K562 (cell line): ENCODE measurements around the gene CELSR2. TPM values are rescaled to one million over a fixed set of nuclear protein-coding genes. Genes with fewer than 3 reads are reported as not detected.

Source experiments
- ATAC-seq: fragments of 200-7000 bp; cut with Tn5 transposase; 3 replicates; pipeline ENCODE4 v1.9.1; 2020; ENCODE audit warnings: moderate library complexity
- BruUV-seq: library from RNA; stranded (reverse); fragments of 400-500 nt; replicated peaks from 2 replicates; lab custom pipeline; 2021; lab: Mats Ljungman, UMichigan
- CTCF ChIA-PET: fragments of 300-600 bp; formaldehyde crosslinking; extraction: SDS; loops from one replicate; lab custom pipeline; 2021; ENCODE audit warnings: low intra/inter-chr PET ratio; lab: Yijun Ruan, JAX
- POLR2A ChIA-PET: fragments of 300-600, 350-650 bp; sonication (Branson Sonifier 250); formaldehyde crosslinking; extraction: SDS; loops from one replicate; lab custom pipeline; 2021; ENCODE audit warnings: antibody characterized with exemption, inconsistent platforms; lab: Yijun Ruan, JAX
- DNase-seq, 4 experiments: peaks; one replicate each; pipeline versions ENCODE4 v3.0.0 to v3.0.0-alpha.2; 2011 to 2018; ENCODE audit warnings: low spot score in 3 of 4, mixed read lengths in 3 of 4; ENCODE audit errors: extremely low read depth in 1 of 4
- FAIRE-seq: peaks from 2 replicates; lab custom pipeline; 2011; peaks lifted over from hg19 to GRCh38; lab: Jason Lieb, UNC
- H2AFZ ChIP-seq: 2 replicates; pipeline ENCODE4 v1.6.0; 2011; ENCODE audit warnings: low read depth, low read length, control low read depth, inconsistent platforms
- H3K27ac ChIP-seq: fragments of 200-600 bp; 3 replicates; pipeline ENCODE4 v1.8.0; 2011; ENCODE audit warnings: low read depth, mild to moderate bottlenecking, control low read depth, inconsistent platforms, low read length, moderate library complexity, mixed read lengths; ENCODE audit errors: extremely low read depth
- H3K27me3 ChIP-seq, 2 experiments: fragments of 300-600 bp in 1 of 2; 2 replicates in 1 of 2; 3 replicates in 1 of 2; pipeline versions ENCODE4 v1.6.0 to v1.8.0; 2011; ENCODE audit warnings: inconsistent platforms in 2 of 2, low read length in 2 of 2, mild to moderate bottlenecking in 1 of 2, mixed read lengths in 1 of 2, moderate library complexity in 1 of 2; ENCODE audit not compliant: control insufficient read depth in 2 of 2, insufficient read depth in 2 of 2
- H3K36me3 ChIP-seq: fragments of 300-600 bp; 3 replicates; pipeline ENCODE4 v1.8.0; 2011; ENCODE audit warnings: mild to moderate bottlenecking, low read length, inconsistent platforms; ENCODE audit not compliant: control insufficient read depth, insufficient read depth
- H3K4me1 ChIP-seq, 2 experiments: fragments of 200-600 bp in 1 of 2; replicated peaks in 1 of 2; 2 replicates in 1 of 2; 3 replicates in 1 of 2; pipeline versions ENCODE4 v1.5.1 to v1.8.0; 2011; ENCODE audit warnings: inconsistent platforms in 2 of 2, low read length in 2 of 2, mild to moderate bottlenecking in 1 of 2, mixed read lengths in 1 of 2, moderate library complexity in 1 of 2; ENCODE audit not compliant: control insufficient read depth in 2 of 2, insufficient read depth in 2 of 2
- H3K4me2 ChIP-seq: 2 replicates; pipeline ENCODE4 v1.6.1; 2011; ENCODE audit warnings: low read length, control low read depth, inconsistent platforms, mixed read lengths; ENCODE audit not compliant: insufficient read depth
- H3K4me3 ChIP-seq: fragments of 200-600 bp; sonication (generic), shearing (Covaris generic); 2 replicates; pipeline ENCODE4 v1.5.1; 2016; ENCODE audit warnings: control low read depth, inconsistent platforms
- H3K79me2 ChIP-seq: fragments of 200-600 bp; 3 replicates; pipeline ENCODE4 v1.8.0; 2011; ENCODE audit warnings: low read length, inconsistent platforms; ENCODE audit not compliant: control insufficient read depth, insufficient read depth
- H3K9ac ChIP-seq, 2 experiments: 2 replicates each; pipeline versions ENCODE4 v1.6.0 to v1.6.1; 2011; ENCODE audit warnings: low read depth in 2 of 2, low read length in 2 of 2, control low read depth in 1 of 2, inconsistent platforms in 1 of 2, mild to moderate bottlenecking in 1 of 2, mixed read lengths in 1 of 2; ENCODE audit not compliant: insufficient read depth in 1 of 2
- H3K9me1 ChIP-seq: one replicate; pipeline ENCODE4 v1.6.0; 2011; ENCODE audit warnings: inconsistent platforms, mild to moderate bottlenecking, low read length, moderate library complexity; ENCODE audit not compliant: control insufficient read depth, insufficient read depth
- H3K9me3 ChIP-seq: replicated peaks from 2 replicates; pipeline ENCODE4 v1.5.1; 2011; ENCODE audit warnings: low read depth, low read length, inconsistent platforms; ENCODE audit not compliant: control insufficient read depth, insufficient read depth
- H4K20me1 ChIP-seq: replicated peaks from 2 replicates; pipeline ENCODE4 v1.6.1; 2011; ENCODE audit warnings: low read length, inconsistent platforms, mixed read lengths; ENCODE audit not compliant: control insufficient read depth, insufficient read depth
- CREBBP ChIP-seq: IDR thresholded peaks from one replicate; pipeline ENCODE4 v1.6.1; 2012; ENCODE audit warnings: low read depth, mild to moderate bottlenecking, control low read depth, inconsistent platforms, low read length
- FIP1L1 ChIP-seq: fragments of 200-400 bp; formaldehyde crosslinking; IDR thresholded peaks from 2 replicates; pipeline ENCODE4 v1.6.1; 2018; ENCODE audit warnings: mild to moderate bottlenecking, low read depth, low read length; ENCODE audit not compliant: poor library complexity, severe bottlenecking
- GTF2F1 ChIP-seq: IDR thresholded peaks from 2 replicates; pipeline ENCODE4 v1.6.1; 2011; ENCODE audit warnings: low read depth, low read length, improper control_type of control experiment
- HNRNPK ChIP-seq: fragments of 200-400 bp; formaldehyde crosslinking; IDR thresholded peaks from one replicate; pipeline ENCODE4 v1.6.1; 2018; ENCODE audit warnings: mild to moderate bottlenecking, low read depth, low read length; ENCODE audit not compliant: poor library complexity, severe bottlenecking
- NR3C1 ChIP-seq: sonication (generic); formaldehyde crosslinking; IDR thresholded peaks from 2 replicates; pipeline ENCODE4 v1.8.1; 2022; ENCODE audit warnings: missing genetic modification reagents
- ZBTB8A ChIP-seq: fragments of 450-650 bp; IDR thresholded peaks from 2 replicates; pipeline ENCODE4 v1.6.1; 2018; ENCODE audit warnings: mild to moderate bottlenecking, moderate library complexity; ENCODE audit not compliant: partially characterized antibody
- ZNF197 ChIP-seq: fragments of 200-800 bp; sonication (Bioruptor generic); IDR thresholded peaks from 2 replicates; pipeline ENCODE4 v1.6.1; 2016; ENCODE audit warnings: low read depth, missing genetic modification characterization, missing compliant biosample characterization
- ZNF444 ChIP-seq: fragments of 250-450 bp; sonication (Bioruptor Pico); IDR thresholded peaks from 2 replicates; pipeline ENCODE4 v1.4.0; 2020; ENCODE audit warnings: mild to moderate bottlenecking, moderate library complexity
- WGBS: fragments of 100-300 bp; shearing (Covaris generic); methylation state at CpG from one replicate; pipeline ENCODE4 v1.1.6; 2016; ENCODE audit warnings: low coverage, mixed read lengths; ENCODE audit not compliant: insufficient coverage; ENCODE audit errors: missing lambda C conversion rate; 5-methylcytosine and 5-hydroxymethylcytosine counted together
- in situ Hi-C: fragments of 300-500 bp; cut with MboI; formaldehyde crosslinking; loops from 4 replicates; pipeline ENCODE4 v1.15.0; 2018; ENCODE audit warnings: inconsistent platforms, mixed read lengths
- intact Hi-C: fragments of 100-400 bp; cut with micrococcal nuclease; formaldehyde crosslinking; loops from 2 replicates; pipeline ENCODE4 v1.14.2; 2022
- polyA plus RNA-seq, 8 experiments: library from polyadenylated mRNA; depleted of rRNA in 4 of 8; stranded (reverse) in 5 of 8; unstranded in 3 of 8; fragments of >200 nt; fragmentation: Nextera tagmentation in 2 of 8; fragmentation: Illumina TruSeq in 1 of 8; extraction: Ambion mirVana in 2 of 8; extraction: Trizol in 1 of 8; gene quantifications; 2 replicates each; pipeline versions ENCODE4 v1.2.1 to v1.2.3, GENCODE V29; 2011 to 2014; ENCODE audit warnings: inconsistent platforms in 1 of 8, missing spikeins in 1 of 8
- total RNA-seq, 7 experiments: library from RNA; depleted of rRNA in 6 of 7; stranded (reverse); fragments of >200 nt in 6 of 7; fragmentation: Illumina TruSeq in 2 of 7; extraction: Trizol in 2 of 7; gene quantifications; 2 replicates each; pipeline versions ENCODE4 v1.2.1 to v1.2.3, GENCODE V29; 2011 to 2021; ENCODE audit warnings: low replicate concordance in 1 of 7

The CELSR2 gene
- total and polyA plus RNA-seq, 9 of the 15 experiments (the other 6 are each of a cell fraction or from before 2014, with no cell fraction given), result 0.31 to 21.9 (median 4.2) TPM

GRCh38 chr1:109314795-109315194, 65.5 kb downstream of the CELSR2 start:
- Histone ChIP-seq H3K79me2 (no peaks in the 10 kb centered on the region), H3K9me3 (no peaks in the 10 kb centered on the region), H3K27me3 (no peaks in the 10 kb centered on the region), H3K36me3 (peaks cover 86% of the 10 kb centered on the region), H3K27ac (no peak overlapping the region), H3K4me2 (no peak overlapping the region), H3K9me1 (no peaks in the 10 kb centered on the region), H3K4me3 (no peak overlapping the region), H4K20me1 (no peaks in the 10 kb centered on the region), H3K4me1 (peaks cover 0 to 3% of the 10 kb centered on the region in 2 experiments; a peak in 1 of 5 replicates), H2AFZ (no peak overlapping the region), H3K9ac (no peak overlapping the region)
- intact Hi-C loops, result no loop called here
- ChIA-PET CTCF (no interaction called here), POLR2A (interaction anchor here (1.3 to 6.0 kb wide), 2 partner anchors 8 to 56 kb away, joined by 4 to 62 read pairs; partner anchors contain the start of gene MYBPHL)
- BruUV-seq, result no TSS peak
- in situ Hi-C loops, result no loop called here
- DNase-seq, result no peak
- ATAC-seq, result no peak
- TF ChIP-seq HNRNPK (no peak), CREBBP (no peak), ZBTB8A (no peak), ZNF444 (no peak), GTF2F1 (no peak), FIP1L1 (no peak), NR3C1 (CRISPR knock-in tag) (no peak), ZNF197 (CRISPR knock-in tag) (no peak)
- no peak for FAIRE-seq
- WGBS, result 100% methylated on average over 1 of the region's 1 CpG
